GM19238 (cell line): ENCODE data around the gene ATP7B.

Experiments
- DNase-seq: peaks from one replicate; pipeline ENCODE4 v3.0.0; 2011; ENCODE audit warnings: low spot score; ENCODE audit not compliant: insufficient read length

ATP7B gene

GRCh38 chr13:51978796-51979556, 32.3 kb downstream of the ATP7B start:
- DNase-seq: no peak

- no peak for DNase-seq
These were observed 33.6 kb downstream of the ATP7B start for GRCh38 chr13:51977625-51978024.

- no peak for DNase-seq
These were observed 34.4 kb downstream of the ATP7B start for GRCh38 chr13:51976890-51977289.

- no peak for DNase-seq
These were observed 34.8 kb downstream of the ATP7B start for GRCh38 chr13:51976423-51976822.

GRCh38 chr13:51974482-51974881, 36.8 kb downstream of the ATP7B start:
- DNase-seq: no peak

GRCh38 chr13:51971520-51972426, 39.5 kb downstream of the ATP7B start:
- no peak for DNase-seq

GRCh38 chr13:51970349-51970748, 40.9 kb downstream of the ATP7B start:
- no peak for DNase-seq

GRCh38 chr13:51967482-51968446, 43.5 kb downstream of the ATP7B start:
- no peak for DNase-seq

- no peak for DNase-seq
These were observed 45.1 kb downstream of the ATP7B start for GRCh38 chr13:51966186-51966585.

- no peak for DNase-seq
These were observed 49.5 kb downstream of the ATP7B start for GRCh38 chr13:51961493-51962403.

GRCh38 chr13:51960766-51961165, 50.5 kb downstream of the ATP7B start:
- DNase-seq: no peak

- peak; percentile 32 for DNase-seq
These were observed 51.5 kb downstream of the ATP7B start for GRCh38 chr13:51959773-51960172.

- DNase-seq: no peak
These were observed 53.1 kb downstream of the ATP7B start for GRCh38 chr13:51958217-51958547.

GRCh38 chr13:51957377-51958216, 53.7 kb downstream of the ATP7B start:
- no peak for DNase-seq

- no peak for DNase-seq
These were observed 54.5 kb downstream of the ATP7B start for GRCh38 chr13:51956717-51957116.

GRCh38 chr13:51955816-51956603, 55.2 kb downstream of the ATP7B start:
- no peak for DNase-seq

GRCh38 chr13:51955281-51955771, 55.9 kb downstream of the ATP7B start:
- no peak for DNase-seq

GRCh38 chr13:51953347-51954195, 57.7 kb downstream of the ATP7B start:
- DNase-seq: no peak
